HCT116 (cell line): ENCODE data around the gene TTL. TPM values are rescaled to one million over a fixed set of nuclear protein-coding genes. Genes with fewer than 3 reads are reported as not detected.

ENCODE experiments used
- ATAC-seq: fragments of 200-7000 bp; cut with Tn5 transposase; 2 replicates; pipeline ENCODE4 v1.9.1; 2020; ENCODE audit warnings: mild to moderate bottlenecking, moderate library complexity
- BruUV-seq: library from RNA; stranded (reverse); fragments of 400-500 nt; replicated peaks from 2 replicates; lab custom pipeline; 2021; lab: Mats Ljungman, UMichigan
- CTCF ChIA-PET: fragments of 300-600 bp; sonication (Branson Sonifier 250); formaldehyde crosslinking; loops from one replicate; lab custom pipeline; 2021; ENCODE audit warnings: antibody characterized with exemption; lab: Charles Lee
- POLR2A ChIA-PET: fragments of 300-600, 350-600 bp; sonication (Branson Sonifier 250); formaldehyde crosslinking; loops from one replicate; lab custom pipeline; 2021; ENCODE audit warnings: antibody characterized with exemption; lab: Charles Lee
- RAD21 ChIA-PET, 2 experiments: fragments of 300-600 bp; sonication (Branson Sonifier 250); formaldehyde crosslinking; loops; one replicate each; lab custom pipeline; 2023; ENCODE audit warnings: low total read pairs in 2 of 2; ENCODE audit not compliant: uncharacterized antibody in 2 of 2, unreplicated experiment in 2 of 2, low non-redundant PET in 1 of 2; lab: Charles Lee
- DNase-seq: peaks from one replicate; pipeline ENCODE4 v3.0.0-alpha.2; 2010; ENCODE audit warnings: low read depth, low spot score
- H2AFZ ChIP-seq: fragments of 200-600 bp; shearing (Covaris generic), sonication (generic); 2 replicates; pipeline ENCODE4 v1.6.1; 2017; ENCODE audit warnings: low read depth, mixed run types, mixed read lengths, antibody characterized with exemption, low read length; ENCODE audit not compliant: poor library complexity, severe bottlenecking
- H3K27ac ChIP-seq: 2 replicates; pipeline ENCODE4 v1.5.1; 2012; ENCODE audit warnings: low read depth, low read length
- H3K27me3 ChIP-seq: fragments of 200-600 bp; sonication (generic); 2 replicates; pipeline ENCODE4 v1.6.1; 2016; ENCODE audit warnings: mixed run types, low read length, mixed read lengths; ENCODE audit not compliant: insufficient read depth
- H3K36me3 ChIP-seq, 2 experiments: fragments of 200-500 bp in 1 of 2; fragments of 200-600 bp in 1 of 2; sonication (Bioruptor generic) in 1 of 2; sonication (generic) in 1 of 2; 2 replicates each; pipeline versions ENCODE4 v1.5.1 to v1.6.1; 2014 to 2016; ENCODE audit warnings: low read length in 2 of 2, inconsistent platforms in 1 of 2, mixed read lengths in 1 of 2, mixed run types in 1 of 2; ENCODE audit not compliant: insufficient read depth in 2 of 2, control insufficient read depth in 1 of 2
- H3K4me1 ChIP-seq, 2 experiments: fragments of 200-600 bp in 1 of 2; sonication (generic) in 1 of 2; 2 replicates each; pipeline versions ENCODE4 v1.5.1 to v1.6.1; 2012 to 2017; ENCODE audit warnings: low read length in 2 of 2, inconsistent platforms in 1 of 2, mild to moderate bottlenecking in 1 of 2, mixed read lengths in 1 of 2, mixed run types in 1 of 2, moderate library complexity in 1 of 2; ENCODE audit not compliant: insufficient read depth in 2 of 2, control insufficient read depth in 1 of 2
- H3K4me2 ChIP-seq: fragments of 200-600 bp; sonication (generic); 2 replicates; pipeline ENCODE4 v1.6.1; 2017; ENCODE audit warnings: mixed run types, low read length, mixed read lengths
- H3K4me3 ChIP-seq, 2 experiments: fragments of 200-600 bp in 1 of 2; sonication (generic) in 1 of 2; replicated peaks in 1 of 2; 2 replicates each; pipeline ENCODE4 v1.5.1; 2011 to 2016; ENCODE audit warnings: low read length in 2 of 2, control low read depth in 1 of 2, low read depth in 1 of 2, mild to moderate bottlenecking in 1 of 2, mixed read lengths in 1 of 2, mixed run types in 1 of 2
- H3K79me2 ChIP-seq: fragments of 200-600 bp; sonication (generic); 2 replicates; pipeline ENCODE4 v1.6.1; 2017; ENCODE audit warnings: mild to moderate bottlenecking, mixed run types, low read length, moderate library complexity, mixed read lengths; ENCODE audit not compliant: insufficient read depth
- H3K9ac ChIP-seq: fragments of 200-600 bp; sonication (generic); 2 replicates; pipeline ENCODE4 v1.6.1; 2016; ENCODE audit warnings: low read length, mixed read lengths
- H3K9me2 ChIP-seq: fragments of 200-600 bp; sonication (generic), shearing (Covaris generic); 2 replicates; pipeline ENCODE4 v1.6.1; 2017; ENCODE audit warnings: mixed run types, mild to moderate bottlenecking, moderate library complexity; ENCODE audit not compliant: insufficient read depth
- H3K9me3 ChIP-seq, 2 experiments: fragments of 200-500 bp in 1 of 2; fragments of 200-600 bp in 1 of 2; sonication (Bioruptor generic) in 1 of 2; sonication (generic) in 1 of 2; 2 replicates each; pipeline ENCODE4 v1.6.1; 2014 to 2017; ENCODE audit warnings: low read length in 2 of 2, mixed read lengths in 2 of 2, inconsistent platforms in 1 of 2, low read depth in 1 of 2, mild to moderate bottlenecking in 1 of 2, mixed run types in 1 of 2, moderate library complexity in 1 of 2; ENCODE audit not compliant: control insufficient read depth in 1 of 2, insufficient read depth in 1 of 2
- H4K20me1 ChIP-seq: fragments of 200-600 bp; sonication (generic), shearing (Covaris generic); 2 replicates; pipeline ENCODE4 v1.6.1; 2017; ENCODE audit warnings: mixed run types, mild to moderate bottlenecking, moderate library complexity; ENCODE audit not compliant: insufficient read depth
- CEBPB ChIP-seq: IDR thresholded peaks from 2 replicates; pipeline ENCODE4 v1.6.1; 2012; ENCODE audit warnings: low read depth
- EGR1 ChIP-seq: IDR thresholded peaks from 2 replicates; pipeline ENCODE4 v1.6.1; 2012; ENCODE audit warnings: low read depth
- ELF1 ChIP-seq: IDR thresholded peaks from 2 replicates; pipeline ENCODE4 v1.6.1; 2012; ENCODE audit warnings: low read depth, borderline replicate concordance
- EZH2phosphoT487 ChIP-seq: fragments of 200-600 bp; IDR thresholded peaks from 2 replicates; pipeline ENCODE4 v1.6.1; 2018; ENCODE audit warnings: antibody characterized with exemption, borderline replicate concordance
- JUND ChIP-seq: IDR thresholded peaks from 2 replicates; pipeline ENCODE4 v1.6.1; 2012
- POLR2A ChIP-seq: IDR thresholded peaks from 2 replicates; pipeline ENCODE4 v1.7.0; 2011; ENCODE audit warnings: borderline replicate concordance; ENCODE audit not compliant: insufficient read depth, insufficient read length; ENCODE audit errors: extremely low read depth
- POLR2AphosphoS5 ChIP-seq: IDR thresholded peaks from 2 replicates; pipeline ENCODE4 v1.6.1; 2011; ENCODE audit warnings: mild to moderate bottlenecking, low read depth, low read length, moderate library complexity
- TCF7L2 ChIP-seq: IDR thresholded peaks from 2 replicates; pipeline ENCODE4 v1.7.0; 2011; ENCODE audit warnings: borderline replicate concordance, inconsistent platforms; ENCODE audit not compliant: insufficient read depth, insufficient read length; ENCODE audit errors: extremely low read depth
- YY1 ChIP-seq: IDR thresholded peaks from 2 replicates; pipeline ENCODE4 v1.6.1; 2011; ENCODE audit warnings: low read length, low read depth, moderate library complexity, mild to moderate bottlenecking; ENCODE audit not compliant: insufficient replicate concordance; ENCODE audit errors: extremely low read depth
- ZFX ChIP-seq: fragments of 450-650 bp; IDR thresholded peaks from 2 replicates; pipeline ENCODE4 v1.6.1; 2017
- ZNF274 ChIP-seq: fragments of 200-500 bp; sonication (Bioruptor generic); IDR thresholded peaks from 2 replicates; pipeline ENCODE4 v1.6.1; 2014; ENCODE audit warnings: mild to moderate bottlenecking, low read depth, low read length, inconsistent platforms
- intact Hi-C: fragments of 100-400 bp; cut with micrococcal nuclease; formaldehyde crosslinking; loops from 2 replicates; pipeline ENCODE4 v1.10.0; 2022
- total RNA-seq: library from RNA; stranded (reverse); gene quantifications from one replicate; pipeline ENCODE4 v1.2.1, GENCODE V29; 2021; ENCODE audit not compliant: unreplicated experiment
- TF ChIP-seq, protein P1 (sequence below), 3 experiments: fragments of 200-600 bp in 1 of 3; sonication (generic) in 1 of 3; IDR thresholded peaks in 2 of 3; conservative IDR thresholded peaks in 1 of 3; 2 replicates each; pipeline ENCODE4 v1.5.1; 2012 to 2017; ENCODE audit warnings: low read depth in 2 of 3, low read length in 2 of 3, antibody characterized with exemption in 1 of 3, borderline replicate concordance in 1 of 3, control low read depth in 1 of 3, mild to moderate bottlenecking in 1 of 3, mixed read lengths in 1 of 3, mixed run types in 1 of 3, moderate library complexity in 1 of 3; ENCODE audit not compliant: insufficient read depth in 1 of 3
- TF ChIP-seq, protein P2 (sequence below): IDR thresholded peaks from 2 replicates; pipeline ENCODE4 v1.6.1; 2012
- TF ChIP-seq, protein P3 (sequence below): IDR thresholded peaks from 2 replicates; pipeline ENCODE4 v1.6.1; 2011; ENCODE audit warnings: mild to moderate bottlenecking, low read length, moderate library complexity; ENCODE audit not compliant: insufficient replicate concordance; ENCODE audit errors: extremely low read depth

TTL gene
- total RNA-seq, 1 experiment from 2014 or later: 58.7 TPM

DNA sequence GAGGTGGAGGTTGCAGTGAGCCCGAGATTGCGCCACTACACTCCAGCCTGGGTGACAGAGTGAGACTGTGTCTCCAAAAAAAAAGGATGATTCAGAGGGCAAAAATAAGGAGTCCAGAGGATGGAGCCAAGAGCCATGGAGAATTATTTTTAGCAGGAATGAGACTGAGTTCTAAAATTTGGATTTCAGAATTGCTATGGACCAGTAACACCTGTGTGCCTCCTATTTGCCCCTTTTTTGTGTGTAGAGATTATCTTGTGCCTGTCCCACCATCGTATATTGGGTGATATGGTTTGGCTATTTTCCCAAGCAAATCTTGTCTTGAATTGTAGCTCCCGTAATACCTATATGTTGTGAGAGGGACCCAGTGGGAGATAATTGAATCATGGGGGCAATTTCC lies 32.1 kb upstream of the TTL start (continued):
- TF ChIP-seq, protein P1, sequence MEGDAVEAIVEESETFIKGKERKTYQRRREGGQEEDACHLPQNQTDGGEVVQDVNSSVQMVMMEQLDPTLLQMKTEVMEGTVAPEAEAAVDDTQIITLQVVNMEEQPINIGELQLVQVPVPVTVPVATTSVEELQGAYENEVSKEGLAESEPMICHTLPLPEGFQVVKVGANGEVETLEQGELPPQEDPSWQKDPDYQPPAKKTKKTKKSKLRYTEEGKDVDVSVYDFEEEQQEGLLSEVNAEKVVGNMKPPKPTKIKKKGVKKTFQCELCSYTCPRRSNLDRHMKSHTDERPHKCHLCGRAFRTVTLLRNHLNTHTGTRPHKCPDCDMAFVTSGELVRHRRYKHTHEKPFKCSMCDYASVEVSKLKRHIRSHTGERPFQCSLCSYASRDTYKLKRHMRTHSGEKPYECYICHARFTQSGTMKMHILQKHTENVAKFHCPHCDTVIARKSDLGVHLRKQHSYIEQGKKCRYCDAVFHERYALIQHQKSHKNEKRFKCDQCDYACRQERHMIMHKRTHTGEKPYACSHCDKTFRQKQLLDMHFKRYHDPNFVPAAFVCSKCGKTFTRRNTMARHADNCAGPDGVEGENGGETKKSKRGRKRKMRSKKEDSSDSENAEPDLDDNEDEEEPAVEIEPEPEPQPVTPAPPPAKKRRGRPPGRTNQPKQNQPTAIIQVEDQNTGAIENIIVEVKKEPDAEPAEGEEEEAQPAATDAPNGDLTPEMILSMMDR (IDR thresholded peaks at IDR 0.05 in 2 of 3, conservative IDR thresholded peaks at IDR 0.05 in 1 of 3; ENCODE audit: borderline replicate concordance in 1 of 3, insufficient read depth in 1 of 3, low read depth in 2 of 3, low read length in 2 of 3): no peak

DNA sequence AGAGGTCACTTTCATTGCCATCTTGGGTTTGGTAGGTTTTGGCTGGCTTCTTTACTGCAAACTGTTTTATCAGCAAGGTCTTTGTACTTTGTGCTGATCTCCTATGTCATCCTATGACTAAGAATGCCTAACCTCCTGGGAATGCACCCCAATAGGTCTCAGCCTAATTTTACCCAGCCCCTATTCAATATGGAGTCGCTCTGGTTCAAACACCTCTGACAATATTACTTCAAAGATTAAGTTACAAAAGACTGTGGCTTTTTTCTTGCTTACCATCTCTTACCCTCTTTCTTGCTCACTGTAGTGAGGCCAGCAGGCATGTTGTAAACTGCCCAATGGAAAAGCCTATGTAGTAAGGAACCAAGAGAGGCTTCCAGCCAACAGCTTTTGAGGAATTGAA lies 30.6 kb upstream of the TTL start:
- Histone ChIP-seq H3K36me3 (no peaks in the 10 kb centered on the region), H3K9me3 (peaks cover 4 to 12% of the 10 kb centered on the region in 2 experiments; a peak in 1 of 4 replicates), H3K4me3 (no peak overlapping the region), H3K9me2 (no peaks in the 10 kb centered on the region), H3K79me2 (no peaks in the 10 kb centered on the region), H3K27me3 (no peaks in the 10 kb centered on the region), H4K20me1 (no peaks in the 10 kb centered on the region), H2AFZ (no peak overlapping the region), H3K4me2 (no peak overlapping the region), H3K4me1 (no peaks in the 10 kb centered on the region), H3K27ac (no peak overlapping the region), H3K9ac (no peak overlapping the region)
- no TSS peak for BruUV-seq
- ChIA-PET CTCF (no interaction called here), RAD21 (no interaction called here), POLR2A (no interaction called here)
- ATAC-seq (no peak), DNase-seq (no peak)
- intact Hi-C loops: no loop called here
- TF ChIP-seq YY1 (no peak), ZFX (no peak), POLR2AphosphoS5 (no peak), TCF7L2 (no peak), JUND (no peak), POLR2A (no peak), CEBPB (no peak), EGR1 (no peak), ELF1 (no peak), EZH2phosphoT487 (no peak), ZNF274 (no peak)
- TF ChIP-seq, protein P2, sequence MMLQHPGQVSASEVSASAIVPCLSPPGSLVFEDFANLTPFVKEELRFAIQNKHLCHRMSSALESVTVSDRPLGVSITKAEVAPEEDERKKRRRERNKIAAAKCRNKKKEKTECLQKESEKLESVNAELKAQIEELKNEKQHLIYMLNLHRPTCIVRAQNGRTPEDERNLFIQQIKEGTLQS: no peak
- TF ChIP-seq, protein P1 (IDR thresholded peaks at IDR 0.05 in 2 of 3, conservative IDR thresholded peaks at IDR 0.05 in 1 of 3; ENCODE audit: borderline replicate concordance in 1 of 3, insufficient read depth in 1 of 3, low read depth in 2 of 3, low read length in 2 of 3): no peak
- TF ChIP-seq, protein P3, sequence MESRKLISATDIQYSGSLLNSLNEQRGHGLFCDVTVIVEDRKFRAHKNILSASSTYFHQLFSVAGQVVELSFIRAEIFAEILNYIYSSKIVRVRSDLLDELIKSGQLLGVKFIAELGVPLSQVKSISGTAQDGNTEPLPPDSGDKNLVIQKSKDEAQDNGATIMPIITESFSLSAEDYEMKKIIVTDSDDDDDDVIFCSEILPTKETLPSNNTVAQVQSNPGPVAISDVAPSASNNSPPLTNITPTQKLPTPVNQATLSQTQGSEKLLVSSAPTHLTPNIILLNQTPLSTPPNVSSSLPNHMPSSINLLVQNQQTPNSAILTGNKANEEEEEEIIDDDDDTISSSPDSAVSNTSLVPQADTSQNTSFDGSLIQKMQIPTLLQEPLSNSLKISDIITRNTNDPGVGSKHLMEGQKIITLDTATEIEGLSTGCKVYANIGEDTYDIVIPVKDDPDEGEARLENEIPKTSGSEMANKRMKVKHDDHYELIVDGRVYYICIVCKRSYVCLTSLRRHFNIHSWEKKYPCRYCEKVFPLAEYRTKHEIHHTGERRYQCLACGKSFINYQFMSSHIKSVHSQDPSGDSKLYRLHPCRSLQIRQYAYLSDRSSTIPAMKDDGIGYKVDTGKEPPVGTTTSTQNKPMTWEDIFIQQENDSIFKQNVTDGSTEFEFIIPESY: no peak
